HG03521 (cell line): ENCODE measurements around the gene RNF149.
A peak's percentile ranks its signal among the peaks of the same experiment; 100 is the strongest.
"Not testable (repeated sequence)": the region's sequence is repeated elsewhere in the genome, so short reads cannot be mapped to it uniquely, and the experiment has no call there.

Source experiments
- ATAC-seq: cut with Tn5 transposase; IDR thresholded peaks from one replicate; pipeline ENCODE4 v1.9.1; 2021; ENCODE audit warnings: mild to moderate bottlenecking, moderate library complexity; ENCODE audit not compliant: unreplicated experiment

RNF149 gene

DNA sequence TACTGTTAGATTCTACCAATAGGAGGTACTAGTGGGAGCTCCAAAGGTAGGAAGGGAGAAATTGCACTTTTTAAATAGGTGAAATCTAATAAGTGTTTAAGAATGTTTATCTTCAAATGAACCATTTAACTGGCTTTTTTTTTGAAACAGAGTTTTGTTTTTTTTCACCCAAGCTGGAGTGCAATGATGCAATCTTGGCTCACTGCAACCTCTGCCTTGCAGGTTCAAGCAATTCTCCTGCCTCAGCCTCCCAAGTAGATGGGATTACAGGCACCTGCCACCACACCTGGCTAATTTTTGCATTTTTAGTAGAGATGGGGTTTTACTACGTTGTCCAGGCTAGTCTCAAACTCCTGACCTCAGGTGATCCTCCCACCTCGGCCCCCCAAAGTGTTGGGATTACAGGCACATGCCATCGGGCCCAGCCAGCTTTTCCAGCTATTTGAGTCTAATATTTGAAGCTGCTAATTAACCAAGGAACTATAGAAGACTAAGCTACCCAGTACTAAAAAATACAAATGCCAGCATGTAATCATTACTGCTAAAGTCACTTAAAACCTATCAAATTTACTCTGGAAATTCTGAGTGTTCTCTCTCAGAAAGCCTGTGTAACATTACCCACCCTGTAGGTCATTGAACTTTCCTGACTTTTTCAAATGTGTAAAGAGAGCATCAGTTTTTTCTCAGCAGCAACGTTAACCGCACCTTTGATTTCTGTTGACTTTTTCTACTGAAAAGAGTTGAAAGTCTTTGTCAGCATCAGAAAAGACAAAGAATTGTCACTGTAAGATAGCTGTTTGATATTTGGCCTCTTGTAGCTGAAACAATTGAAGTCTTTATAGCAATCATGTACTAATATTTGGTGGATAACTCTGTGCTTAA is 24.6 kb upstream of the RNF149 start:
- ATAC-seq: no peak

DNA sequence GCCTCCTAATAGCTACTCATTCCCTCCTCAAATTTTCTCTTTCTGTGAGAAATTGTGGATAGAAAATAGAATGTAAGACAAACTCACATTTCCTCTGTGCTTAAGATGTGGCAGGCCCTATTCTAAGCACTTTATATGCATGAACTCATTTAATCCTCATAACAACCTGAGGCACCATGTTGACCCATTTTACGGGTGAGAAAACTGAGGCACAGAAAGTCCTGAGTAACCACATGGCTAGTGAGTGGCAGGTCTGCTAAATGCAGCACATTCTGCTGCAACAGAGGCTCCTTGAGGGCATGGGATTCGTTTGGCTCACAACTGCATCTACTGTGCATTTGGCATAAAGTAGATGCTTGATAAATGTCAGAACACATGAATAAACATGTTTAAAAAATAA is 22.7 kb upstream of the RNF149 start:
- no peak for ATAC-seq

DNA sequence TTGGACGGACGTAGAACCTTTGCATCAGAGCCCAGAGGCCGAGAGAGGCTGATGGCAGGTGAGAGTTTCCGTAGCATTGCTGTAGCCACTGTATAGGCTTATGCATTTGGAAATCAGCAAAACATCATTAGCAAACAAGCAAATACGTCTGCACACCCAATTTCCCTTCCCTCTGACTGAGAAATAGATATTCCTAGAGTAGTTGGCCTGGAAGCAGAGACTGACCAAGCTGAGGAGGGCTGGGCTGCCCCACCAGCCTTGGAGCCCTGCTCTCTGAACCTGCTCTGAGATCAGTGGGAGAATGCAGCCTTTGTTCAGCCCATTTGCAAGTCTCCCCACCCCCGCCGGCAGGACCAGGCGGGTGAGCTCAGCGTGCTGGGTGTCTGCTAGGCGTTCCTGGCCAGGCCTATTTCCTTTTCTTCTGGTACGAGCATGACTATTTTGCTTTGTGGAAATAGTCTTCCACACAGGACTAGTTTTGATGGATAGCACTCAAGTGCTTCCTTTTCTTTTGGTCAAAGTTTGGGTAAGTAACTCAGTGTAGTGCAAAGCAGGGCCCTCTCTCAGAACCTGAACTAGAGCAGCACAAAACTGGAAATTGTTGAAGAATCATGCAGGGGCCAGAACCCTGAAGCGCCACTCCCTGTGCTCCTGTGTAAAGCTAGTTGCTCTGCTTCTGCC is 21.9 kb upstream of the RNF149 start:
- no peak for ATAC-seq

DNA sequence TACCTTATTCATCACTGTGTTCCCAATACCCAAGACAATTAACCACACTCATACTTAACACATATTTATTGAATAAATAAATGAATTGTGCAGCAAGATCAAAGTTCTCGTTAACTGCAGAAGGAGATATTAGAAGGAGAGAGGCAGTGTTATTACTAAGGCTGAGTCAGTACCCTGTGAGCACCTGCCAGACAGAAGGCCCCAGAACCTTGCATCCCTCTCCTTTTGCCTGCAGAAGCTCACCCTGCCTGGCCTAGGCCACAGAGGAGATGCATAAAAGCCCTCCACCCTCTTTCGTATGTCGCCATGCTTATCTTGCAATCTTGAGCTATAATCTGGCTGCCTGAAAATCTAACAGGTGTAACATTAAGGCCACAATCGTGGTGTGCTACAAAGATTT is 20.5 kb upstream of the RNF149 start:
- no peak for ATAC-seq

DNA sequence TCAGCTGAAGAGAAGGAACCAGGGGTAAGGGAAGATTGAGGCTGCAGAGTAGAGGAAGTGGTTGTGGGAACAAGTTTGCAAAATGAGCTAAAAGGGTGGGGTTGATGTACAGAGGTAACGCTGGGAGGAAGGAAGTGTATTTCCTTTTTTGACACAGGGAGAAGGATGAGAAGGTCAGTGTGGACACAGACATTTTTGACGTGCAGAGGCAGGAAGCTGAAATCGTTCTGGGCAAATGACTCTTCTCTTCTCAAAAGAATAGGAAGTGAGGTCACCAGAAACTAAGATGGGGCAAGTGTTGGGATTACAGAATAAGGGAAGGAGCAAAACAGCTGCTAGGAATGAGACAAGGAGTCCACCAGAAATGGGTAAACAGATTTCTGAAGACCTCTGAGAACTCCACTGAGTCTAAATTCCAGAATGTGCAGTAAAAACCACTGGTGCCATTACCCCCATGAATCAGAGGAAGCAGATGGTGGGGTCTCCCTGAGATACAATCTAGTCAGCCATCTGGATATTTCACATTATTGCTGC is 20.0 kb upstream of the RNF149 start:
- no peak for ATAC-seq

DNA sequence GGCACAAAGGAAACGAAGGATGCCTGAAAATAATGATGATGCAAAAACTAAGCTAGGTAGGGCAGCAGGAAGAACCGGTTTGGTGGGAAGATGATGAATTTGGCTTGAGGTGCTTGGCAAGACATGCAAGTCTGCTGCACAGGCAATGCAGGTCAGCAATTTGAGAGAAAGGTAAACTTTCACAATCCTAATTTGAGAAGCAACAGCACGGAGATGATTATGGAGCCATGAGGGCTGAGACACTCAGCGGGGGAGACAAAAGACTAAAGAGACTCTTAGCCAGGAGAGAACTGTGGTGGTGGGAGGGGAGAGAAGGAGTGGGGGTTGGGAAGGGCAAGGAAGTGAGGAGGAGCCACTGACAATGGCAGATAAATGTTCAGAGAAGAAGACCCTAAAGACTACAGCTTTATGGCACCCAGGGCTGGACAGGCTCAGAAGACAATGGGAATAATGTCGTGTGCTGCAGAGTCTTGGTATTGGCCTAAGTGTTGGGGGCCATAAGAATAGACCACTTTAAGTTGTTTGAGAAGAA is 19.4 kb upstream of the RNF149 start:
- ATAC-seq: no peak

DNA sequence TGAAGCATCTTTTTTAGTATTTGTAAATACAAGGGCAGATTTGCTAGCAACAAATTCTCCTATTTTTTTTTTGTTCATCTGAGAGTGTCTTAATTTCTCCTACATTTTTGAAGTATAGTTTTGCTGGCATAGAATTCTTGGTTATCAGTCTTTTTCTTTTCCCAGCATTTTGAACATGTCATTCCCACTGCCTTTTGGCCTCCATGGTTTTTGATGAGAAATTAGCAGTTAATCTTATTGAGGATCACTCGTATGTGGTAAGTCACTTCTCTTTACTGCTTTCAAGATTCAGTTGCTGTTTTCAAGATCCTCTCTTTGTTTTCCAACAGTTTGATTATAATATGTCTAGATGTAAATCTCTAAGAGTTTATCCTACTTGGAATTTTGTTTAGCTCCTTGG is 16.9 kb upstream of the RNF149 start:
- no peak for ATAC-seq

DNA sequence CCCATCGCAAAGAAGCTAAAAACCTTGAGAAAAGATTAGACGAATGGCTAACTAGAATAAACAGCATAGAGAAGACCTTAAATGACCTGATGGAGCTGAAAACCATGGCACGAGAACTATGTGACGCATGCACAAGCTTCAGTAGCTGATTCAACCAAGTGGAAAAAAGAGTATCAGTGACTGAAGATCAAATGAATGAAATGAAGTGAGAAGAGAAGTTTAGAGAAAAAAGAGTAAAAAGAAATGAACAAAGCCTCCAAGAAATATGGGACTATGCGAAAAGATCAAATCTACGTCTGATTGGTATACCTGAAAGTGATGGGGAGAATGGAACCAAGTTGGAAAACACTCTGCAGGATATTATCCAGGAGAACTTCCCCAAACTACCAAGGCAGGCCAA is 8.1 kb upstream of the RNF149 start:
- ATAC-seq: not testable (repeated sequence)

DNA sequence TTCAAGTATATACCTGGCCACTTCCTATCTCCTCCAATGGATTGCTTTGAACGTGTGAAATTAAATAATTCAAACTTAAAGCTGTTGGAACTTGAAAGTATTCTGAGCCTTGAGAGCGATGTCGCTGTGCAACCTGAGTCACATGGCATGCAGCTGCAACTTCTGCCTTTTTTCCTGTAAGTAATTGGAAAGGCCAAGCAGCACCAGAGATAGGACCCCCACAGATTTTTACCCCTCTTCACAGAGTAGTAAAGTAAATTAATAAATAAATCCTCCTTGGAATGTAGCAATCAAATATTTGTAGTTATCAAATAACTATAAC is 3.2 kb upstream of the RNF149 start:
- ATAC-seq: no peak

DNA sequence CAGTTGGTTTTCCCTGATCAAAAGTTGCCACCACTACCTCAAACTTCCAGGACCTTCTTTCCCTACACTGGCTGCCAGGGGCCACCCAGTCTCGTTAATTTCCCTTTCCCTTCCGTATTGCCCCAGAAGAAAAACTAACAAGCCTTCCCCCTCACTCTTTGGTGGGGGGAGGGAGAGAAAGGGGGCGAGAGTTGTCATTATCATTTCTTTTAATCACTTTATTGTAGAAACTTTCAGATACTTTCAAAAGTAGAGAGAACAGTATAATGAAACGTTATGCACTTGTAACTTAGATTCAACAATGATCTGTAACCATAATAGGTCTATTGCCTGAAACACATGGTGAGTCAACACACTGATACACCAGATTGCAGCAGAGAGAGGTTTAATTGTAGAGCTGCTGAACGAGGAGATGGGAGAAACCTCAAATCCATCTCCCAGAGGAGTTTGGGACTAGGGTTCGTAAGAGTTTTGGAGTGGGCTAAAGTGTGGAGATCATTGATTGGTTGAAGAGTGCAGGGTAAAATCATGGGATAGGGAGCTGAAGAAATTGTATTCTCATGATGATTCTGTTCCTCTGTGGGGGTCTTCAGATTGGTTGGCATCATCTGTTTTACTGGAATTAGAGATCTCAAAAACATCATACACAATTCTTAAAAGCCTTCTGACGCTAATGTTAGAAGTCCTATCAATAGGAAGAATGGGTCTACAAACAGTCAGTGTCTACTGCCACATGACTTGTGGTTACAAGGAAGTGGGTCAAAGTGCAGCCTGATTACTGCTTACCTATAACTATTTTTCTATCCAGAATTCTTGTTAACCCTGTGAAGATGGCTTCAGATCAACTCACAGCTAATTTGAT is 2.6 kb upstream of the RNF149 start:
- ATAC-seq: no peak

DNA sequence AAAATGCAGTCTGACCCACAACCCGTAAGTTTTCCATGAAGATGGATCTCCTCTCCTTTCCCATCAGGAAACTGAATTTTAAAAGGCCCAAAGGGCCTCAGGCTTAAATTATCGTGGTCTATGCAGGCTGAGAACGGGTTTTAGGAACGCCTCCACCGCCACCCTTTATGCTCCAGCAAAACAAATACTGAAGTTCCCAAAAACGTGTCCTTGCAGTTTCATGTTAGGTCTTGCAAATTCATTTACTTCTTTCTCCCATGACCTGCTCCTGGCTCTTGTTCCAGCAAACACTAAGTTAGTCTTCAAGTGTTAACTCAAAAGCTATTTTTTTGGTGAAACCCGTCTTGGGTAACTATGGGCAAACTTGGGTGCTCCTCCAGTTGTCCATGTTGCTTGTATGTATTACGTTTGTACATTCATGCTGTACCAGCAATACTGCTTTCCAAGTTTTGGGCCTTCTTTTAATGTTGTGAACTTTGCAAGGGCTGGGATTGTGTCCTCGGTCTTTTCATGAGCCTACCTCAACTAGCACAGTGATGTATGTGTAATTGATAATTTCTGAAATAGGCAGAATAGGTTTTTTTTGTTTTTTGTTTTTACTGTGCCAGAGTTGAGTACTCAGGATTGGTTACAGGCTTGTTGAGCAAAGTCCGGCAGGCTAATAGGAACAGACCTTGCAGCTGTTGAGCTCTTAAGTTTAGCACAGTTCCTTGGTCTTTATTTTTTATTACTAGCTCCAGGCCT is 1.8 kb upstream of the RNF149 start:
- ATAC-seq: no peak

DNA sequence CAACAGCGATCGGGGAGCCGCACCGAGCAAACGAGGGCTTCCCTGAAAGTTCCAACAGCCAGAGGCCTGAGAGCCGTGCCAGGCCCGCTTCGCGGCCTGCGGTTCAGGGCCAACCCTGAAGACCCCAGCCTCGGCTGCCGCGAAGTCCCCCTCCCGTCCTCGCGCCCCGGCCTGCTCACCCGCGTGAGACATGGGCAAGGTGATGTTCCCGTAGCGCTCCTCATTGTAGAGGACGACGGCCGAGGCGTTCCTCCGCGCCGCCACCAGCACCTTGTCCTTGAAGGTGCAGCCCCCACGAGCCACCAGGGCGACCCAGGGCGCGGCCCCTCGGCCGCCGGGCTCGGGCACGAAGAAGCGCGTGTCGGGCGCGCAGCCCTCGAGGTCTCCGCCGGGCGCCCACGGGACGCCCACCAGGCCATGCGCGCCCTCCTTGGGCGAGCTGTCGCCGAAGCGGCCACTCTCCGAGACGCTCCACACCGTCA is 510 bp downstream of the RNF149 start:
- peak; percentile 25 for ATAC-seq

DNA sequence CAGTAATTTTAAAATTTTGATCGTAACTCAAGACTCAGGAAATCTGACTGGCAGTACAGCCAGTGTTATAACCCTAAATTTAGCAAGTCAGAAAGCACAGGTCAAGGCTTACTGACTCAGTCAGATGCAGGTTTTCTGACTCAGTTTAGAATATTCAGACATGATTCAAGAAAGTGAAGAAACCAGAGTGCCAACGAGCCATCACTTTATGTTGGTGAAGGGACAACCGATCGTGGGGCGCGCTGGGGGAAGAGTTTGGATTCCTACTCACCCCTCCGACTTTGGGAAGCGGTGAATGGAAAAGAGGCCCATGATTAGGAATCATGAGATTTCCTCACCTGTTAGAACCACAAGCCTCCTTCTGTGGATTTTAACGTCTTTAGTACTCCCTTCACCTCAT is 998 bp downstream of the RNF149 start:
- no peak for ATAC-seq

DNA sequence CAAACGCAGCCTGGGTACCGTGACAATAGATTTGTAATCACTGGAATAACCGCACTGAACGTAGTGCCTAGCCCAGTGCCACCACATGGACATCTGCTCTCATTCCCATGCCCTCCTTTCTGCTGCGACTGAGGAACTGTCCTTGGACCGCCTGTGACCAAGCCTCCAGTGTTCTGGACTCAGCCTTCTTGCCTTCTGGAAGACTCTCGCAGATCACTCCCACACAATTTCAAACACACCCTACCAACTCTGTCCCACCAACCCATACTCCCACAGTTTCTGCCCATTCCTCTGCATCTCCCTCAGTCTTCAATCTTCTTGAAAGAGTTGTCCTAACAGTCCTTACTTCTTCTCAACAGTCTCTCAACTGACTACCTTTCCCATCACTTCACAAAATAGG is 2.1 kb downstream of the RNF149 start:
- ATAC-seq: peak; percentile 1

DNA sequence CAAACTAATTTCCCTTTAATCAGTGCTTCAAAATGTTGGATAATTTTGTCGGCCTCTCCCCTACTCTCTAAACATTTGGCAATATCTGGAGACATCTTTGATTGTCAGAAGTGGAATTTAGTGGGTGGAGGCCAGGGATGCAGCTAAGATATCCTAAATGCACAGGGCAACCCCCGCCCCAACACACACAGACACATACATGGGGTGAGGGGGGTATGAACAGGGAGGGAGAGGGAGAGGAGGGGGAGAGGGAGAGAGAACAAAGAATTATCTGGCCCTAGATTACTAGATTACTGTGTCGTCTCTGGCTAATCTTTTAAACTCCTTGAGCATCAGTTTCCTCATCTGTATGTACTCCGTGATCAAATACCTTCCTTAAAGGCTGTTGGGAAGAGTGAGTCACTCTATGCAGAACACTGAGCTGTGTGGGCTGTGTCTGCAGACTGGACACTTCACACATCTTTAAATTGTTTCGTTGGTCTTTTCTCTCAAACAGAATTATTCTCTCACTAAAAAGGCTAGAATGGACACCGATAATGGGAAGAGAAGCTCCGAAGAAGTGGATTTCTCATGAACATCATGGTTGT is 2.9 kb downstream of the RNF149 start:
- ATAC-seq: no peak

DNA sequence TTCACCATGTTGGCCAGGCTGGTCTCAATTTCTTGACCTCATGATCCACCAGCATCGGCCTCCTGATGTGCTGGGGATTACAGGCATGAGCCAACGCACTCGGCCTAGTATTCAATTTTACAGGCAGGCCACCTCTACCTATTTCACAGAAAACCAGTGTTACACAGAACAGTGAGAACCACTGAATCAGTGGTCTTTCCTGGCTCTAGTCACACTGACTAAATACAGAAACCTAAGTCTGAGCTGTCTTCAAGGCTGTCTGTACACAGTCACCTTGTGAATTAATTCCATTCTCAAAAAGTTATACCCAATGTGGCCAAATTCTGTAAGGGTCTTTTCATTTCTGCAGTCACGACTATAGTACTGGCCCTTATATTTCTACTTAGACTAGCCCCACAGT is 3.5 kb downstream of the RNF149 start:
- ATAC-seq: no peak

DNA sequence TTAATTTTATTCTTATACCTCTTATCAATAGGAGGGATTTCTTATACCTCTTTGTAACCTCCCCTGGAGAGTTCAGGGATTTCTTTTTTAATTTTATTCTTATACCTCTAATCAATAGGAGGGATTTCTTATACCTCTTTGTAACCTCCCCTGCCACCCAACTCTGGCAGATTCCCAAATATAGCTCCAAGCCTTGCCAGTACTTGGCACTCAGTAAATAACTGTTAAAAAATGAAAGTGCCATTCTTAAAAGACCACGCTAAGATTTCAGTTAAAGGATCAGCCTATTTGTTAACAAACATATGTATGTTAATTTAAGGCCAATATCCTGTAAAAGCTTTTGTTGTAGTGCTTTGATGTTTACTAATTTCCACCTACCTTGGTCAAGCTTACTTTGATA is 4.8 kb downstream of the RNF149 start:
- no peak for ATAC-seq

DNA sequence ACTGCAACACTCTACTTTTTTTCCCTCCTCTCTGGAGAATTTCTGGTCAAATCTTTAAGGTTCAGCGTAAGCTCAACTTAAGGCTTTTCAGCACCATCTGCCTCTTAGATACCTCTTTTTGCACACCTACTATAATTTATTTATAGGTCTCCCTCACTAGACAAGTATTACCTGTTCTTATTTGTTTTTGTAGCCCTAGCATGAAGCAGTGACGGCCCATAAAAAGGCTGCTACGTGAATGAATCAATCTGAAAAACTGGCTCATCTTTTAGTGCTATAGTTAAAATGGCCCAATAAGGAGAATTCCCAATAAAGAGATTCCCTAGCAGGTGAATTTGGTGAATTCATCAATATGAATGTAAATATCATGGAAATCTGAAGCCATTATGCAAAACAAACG is 6.5 kb downstream of the RNF149 start:
- ATAC-seq: no peak

DNA sequence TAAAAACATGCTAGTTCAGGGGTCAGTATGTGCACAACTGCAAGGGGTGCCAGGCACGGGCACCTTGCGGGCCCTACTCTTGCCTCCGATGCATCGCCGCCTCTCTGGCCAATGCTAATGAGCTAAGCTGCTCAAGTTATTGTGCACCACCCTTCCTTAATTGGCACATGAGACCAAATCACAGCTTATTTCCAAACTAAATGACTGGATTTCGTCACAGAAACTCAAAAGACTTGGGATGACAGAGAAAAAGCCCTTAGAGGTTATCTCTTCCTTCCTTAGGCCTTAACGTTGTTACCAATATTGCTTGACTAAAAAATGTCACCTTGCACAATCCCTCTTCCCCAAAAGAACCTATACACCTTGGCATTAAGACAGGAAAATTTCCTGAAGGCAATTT is 7.7 kb downstream of the RNF149 start:
- no peak for ATAC-seq

DNA sequence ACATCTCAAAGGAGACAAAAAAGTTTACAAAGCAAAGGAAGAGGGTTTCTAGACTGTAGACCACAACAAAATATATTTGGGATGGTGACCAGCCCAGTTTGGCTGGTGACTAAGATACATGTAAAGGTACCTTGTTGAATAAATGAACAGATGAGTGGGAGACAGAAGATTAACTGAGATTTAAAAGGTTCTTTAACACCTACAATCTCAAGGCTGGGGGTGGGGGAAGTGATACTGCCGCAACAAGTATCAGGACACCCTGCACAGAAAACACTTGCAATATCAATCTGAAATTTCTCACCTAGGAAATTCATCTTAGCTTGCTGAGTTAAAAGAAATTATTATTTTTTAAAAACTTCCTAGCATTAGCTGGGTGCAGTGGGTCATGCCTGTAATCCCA is 8.3 kb downstream of the RNF149 start:
- no peak for ATAC-seq
